ENCODE results near the gene CFAP46. TPM values are rescaled to one million over a fixed set of nuclear protein-coding genes. Genes with fewer than 3 reads are reported as not detected.

CFAP46 gene
- total RNA-seq, 3 donors from 2014 or later, result 0.78 to 1.0 TPM; not detected in 1

DNA sequence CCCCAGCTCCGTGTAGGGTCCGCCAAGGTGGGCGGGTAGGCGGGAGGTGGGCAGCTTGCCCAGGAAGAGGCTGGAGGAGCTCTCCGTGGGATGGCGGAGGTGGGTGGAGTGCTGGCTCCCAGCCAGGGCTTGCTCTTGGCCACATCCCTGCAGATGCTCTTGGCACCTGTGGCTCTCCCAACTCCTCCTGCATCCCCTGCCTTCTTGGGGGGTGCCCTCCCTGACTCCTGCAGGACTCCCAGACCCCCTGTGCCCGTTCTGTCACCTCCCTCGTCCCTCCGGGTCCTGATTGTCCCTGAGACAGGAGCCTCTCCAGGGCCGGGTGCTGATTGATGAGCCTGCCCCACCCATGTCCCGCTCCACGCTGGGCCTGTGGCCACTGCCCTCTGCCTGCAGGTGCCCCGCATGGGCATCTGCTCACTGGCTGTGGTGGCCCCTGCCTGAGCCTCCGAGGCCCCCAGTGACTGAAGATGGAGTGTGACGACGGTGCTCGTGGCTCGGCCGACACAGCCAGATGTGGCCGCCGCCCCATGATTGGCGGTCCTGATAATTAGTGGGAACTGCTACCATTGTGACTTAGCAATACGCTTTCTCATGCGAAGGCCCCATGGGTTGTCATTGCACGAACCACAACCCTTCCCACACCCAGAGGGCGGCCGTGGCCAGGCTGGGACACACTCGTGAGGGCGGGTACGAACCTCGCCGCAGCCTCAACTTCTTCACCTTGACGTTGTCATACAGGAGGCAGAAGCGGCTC is 23.6 kb downstream of the CFAP46 start:
- intact Hi-C loops (cut with DNase I, micrococcal nuclease), result no loop called here
- Histone ChIP-seq H3K9me3 (no peaks in the 10 kb centered on the region), H3K4me3 (no peak overlapping the region), H3K4me1 (ENCODE audit: low read depth) (no peaks in the 10 kb centered on the region), H3K36me3 (ENCODE audit: low read depth) (no peaks in the 10 kb centered on the region)
- DNase-seq (peak in 1 of 3 donors; percentile 10), ATAC-seq (no peak)
- TF ChIP-seq, protein P1, sequence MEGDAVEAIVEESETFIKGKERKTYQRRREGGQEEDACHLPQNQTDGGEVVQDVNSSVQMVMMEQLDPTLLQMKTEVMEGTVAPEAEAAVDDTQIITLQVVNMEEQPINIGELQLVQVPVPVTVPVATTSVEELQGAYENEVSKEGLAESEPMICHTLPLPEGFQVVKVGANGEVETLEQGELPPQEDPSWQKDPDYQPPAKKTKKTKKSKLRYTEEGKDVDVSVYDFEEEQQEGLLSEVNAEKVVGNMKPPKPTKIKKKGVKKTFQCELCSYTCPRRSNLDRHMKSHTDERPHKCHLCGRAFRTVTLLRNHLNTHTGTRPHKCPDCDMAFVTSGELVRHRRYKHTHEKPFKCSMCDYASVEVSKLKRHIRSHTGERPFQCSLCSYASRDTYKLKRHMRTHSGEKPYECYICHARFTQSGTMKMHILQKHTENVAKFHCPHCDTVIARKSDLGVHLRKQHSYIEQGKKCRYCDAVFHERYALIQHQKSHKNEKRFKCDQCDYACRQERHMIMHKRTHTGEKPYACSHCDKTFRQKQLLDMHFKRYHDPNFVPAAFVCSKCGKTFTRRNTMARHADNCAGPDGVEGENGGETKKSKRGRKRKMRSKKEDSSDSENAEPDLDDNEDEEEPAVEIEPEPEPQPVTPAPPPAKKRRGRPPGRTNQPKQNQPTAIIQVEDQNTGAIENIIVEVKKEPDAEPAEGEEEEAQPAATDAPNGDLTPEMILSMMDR (IDR thresholded peaks at IDR 0.05), result no peak

- TF ChIP-seq, protein P1 (IDR thresholded peaks at IDR 0.05), result no peak
- no peak overlapping the region for H3K4me3 ChIP-seq
Measured at GRCh38 chr10:132918264-132918616, 24.1 kb downstream of the CFAP46 start.

DNA sequence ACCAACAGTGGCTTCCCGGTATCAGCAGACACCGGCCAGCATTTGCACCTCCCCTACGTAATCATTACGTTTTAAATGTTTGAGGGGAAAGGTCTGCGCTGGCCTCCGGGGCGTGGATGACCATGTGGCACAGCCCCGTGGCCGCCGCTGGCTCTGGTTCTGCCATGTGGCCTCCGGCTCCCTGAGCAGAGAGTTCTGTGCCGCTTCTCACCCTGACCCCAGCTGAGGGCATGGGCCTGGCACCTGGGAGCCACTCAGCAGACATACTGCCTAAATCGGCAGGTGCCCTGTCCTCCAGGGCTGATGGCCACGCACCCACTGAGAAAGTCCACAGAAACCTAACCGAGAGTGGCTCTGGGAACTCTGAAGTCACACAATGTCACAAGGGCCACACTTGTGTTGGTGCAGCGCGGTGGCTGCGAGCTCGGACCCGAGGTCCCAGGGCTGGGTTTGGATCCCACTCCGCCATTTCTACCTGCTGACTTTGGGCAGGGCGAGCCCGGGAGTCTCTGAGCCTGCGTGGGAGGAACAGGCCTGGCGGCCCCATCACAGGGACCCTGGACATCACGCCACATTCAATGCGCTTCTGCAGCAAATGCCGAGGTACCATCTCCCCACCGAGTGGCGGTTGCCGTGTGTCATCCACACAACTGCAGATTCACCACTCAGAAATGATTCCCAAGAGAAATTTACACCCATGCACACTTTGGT is 25.3 kb downstream of the CFAP46 start:
- ATAC-seq (no peak), DNase-seq (peak in 1 of 3 donors; percentile 5)
- Histone ChIP-seq H3K36me3 (ENCODE audit: low read depth) (no peaks in the 10 kb centered on the region), H3K4me3 (no peak overlapping the region), H3K4me1 (ENCODE audit: low read depth) (no peaks in the 10 kb centered on the region), H3K9me3 (no peaks in the 10 kb centered on the region)
- TF ChIP-seq, protein P1 (IDR thresholded peaks at IDR 0.05), result no peak
- intact Hi-C loops (cut with DNase I, micrococcal nuclease), result no loop called here

More at GRCh38 chr10:132918264-132918616, 24.1 kb downstream of the CFAP46 start:
- intact Hi-C loops (cut with DNase I, micrococcal nuclease), result no loop called here
- H3K9me3 ChIP-seq, result no peaks in the 10 kb centered on the region
- H3K4me1 ChIP-seq (ENCODE audit: low read depth), result no peaks in the 10 kb centered on the region
- ATAC-seq, result no peak
- DNase-seq, result no peak
- H3K36me3 ChIP-seq (ENCODE audit: low read depth), result no peaks in the 10 kb centered on the region

GRCh38 chr10:132916421-132916841 is 25.9 kb downstream of the CFAP46 start:
- Histone ChIP-seq H3K4me1 (ENCODE audit: low read depth) (no peaks in the 10 kb centered on the region), H3K4me3 (no peak overlapping the region), H3K9me3 (no peaks in the 10 kb centered on the region), H3K36me3 (ENCODE audit: low read depth) (no peaks in the 10 kb centered on the region)
- intact Hi-C loops (cut with DNase I, micrococcal nuclease), result no loop called here
- no peak for DNase-seq
- TF ChIP-seq, protein P1 (IDR thresholded peaks at IDR 0.05), result no peak
- ATAC-seq, result no peak

DNA sequence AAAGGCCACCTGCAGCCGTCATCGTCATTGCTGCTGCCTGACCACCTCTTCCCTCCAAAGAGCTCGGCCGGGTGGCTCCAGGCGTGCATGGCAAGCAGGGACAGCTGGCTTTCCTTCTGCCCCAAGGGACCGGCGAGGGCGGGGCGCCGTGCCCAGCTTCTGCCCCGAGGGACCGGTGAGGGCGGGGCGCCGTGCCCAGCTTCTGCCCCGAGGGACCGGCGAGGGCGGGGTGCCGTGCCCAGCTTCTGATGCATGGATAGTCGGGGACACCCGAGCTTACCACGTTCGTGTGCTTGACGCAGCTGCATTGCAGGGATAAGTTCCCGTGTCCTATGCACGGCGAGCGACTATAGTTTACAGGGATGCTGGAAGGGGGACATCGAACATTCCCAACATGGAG is 27.0 kb downstream of the CFAP46 start:
- Histone ChIP-seq H3K9me3 (no peaks in the 10 kb centered on the region), H3K36me3 (ENCODE audit: low read depth) (no peaks in the 10 kb centered on the region), H3K4me1 (ENCODE audit: low read depth) (no peaks in the 10 kb centered on the region), H3K4me3 (no peak overlapping the region)
- ATAC-seq, result no peak
- intact Hi-C loops (cut with DNase I, micrococcal nuclease), result no loop called here
- TF ChIP-seq, protein P1 (IDR thresholded peaks at IDR 0.05), result no peak
- no peak for DNase-seq

All from mucosa of descending colon (tissue), 3 donors.